ENCODE measurements around the gene RNF10.

Gene RNF10

DNA sequence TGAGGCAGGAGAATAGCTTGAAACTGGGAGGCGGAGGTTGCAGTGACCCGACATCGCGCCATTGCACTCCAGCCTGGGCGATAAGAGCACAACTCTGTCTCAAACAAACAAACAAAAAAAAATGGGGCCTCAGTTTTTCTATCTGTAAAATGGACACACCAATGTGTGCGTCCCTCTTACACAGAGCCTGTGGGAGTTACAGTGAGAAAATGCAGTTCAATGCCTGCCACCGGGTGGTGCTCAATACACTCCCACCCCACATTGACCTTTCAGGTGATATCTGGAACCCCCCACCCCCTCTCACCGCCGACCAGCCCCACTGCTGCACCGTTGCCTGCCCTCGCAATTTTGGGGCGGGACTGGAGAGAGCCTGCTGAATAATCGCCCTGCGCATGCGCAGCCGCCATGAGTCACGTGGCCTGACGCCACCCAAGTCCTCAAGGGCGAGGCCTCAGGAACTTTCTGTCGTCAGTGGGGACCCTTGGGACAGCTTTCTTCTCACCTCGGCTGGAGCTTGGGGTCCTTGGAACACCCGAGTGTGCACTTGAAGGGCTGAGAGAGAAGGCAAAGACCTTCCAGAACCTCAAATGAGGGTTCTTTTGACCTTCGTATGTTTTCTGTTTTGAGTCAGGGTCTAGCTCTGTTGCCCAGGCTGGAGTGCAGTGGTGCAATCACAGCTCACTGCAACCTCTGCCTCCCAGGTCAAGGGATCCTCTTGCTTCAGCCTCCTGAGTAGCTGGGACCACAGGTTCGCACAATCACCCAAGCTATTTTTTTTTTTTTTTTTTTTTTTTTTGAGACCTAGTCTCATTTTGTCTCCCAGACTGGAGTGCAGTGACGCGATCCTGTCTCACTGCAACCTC, 91.6 kb downstream of the RNF10 start:
- H3K27ac ChIP-seq (ENCODE audit: low read depth, low read length), result no peak overlapping the region
- no peak overlapping the region for H3K9ac ChIP-seq (ENCODE audit: low read length in 5 of 5)
- no peak overlapping the region for H3K4me3 ChIP-seq (ENCODE audit: low read depth in 1 of 5, low read length in 5 of 5)
- H3K4me1 ChIP-seq (ENCODE audit: control insufficient read depth in 5 of 5, insufficient read depth in 5 of 5, low read length in 5 of 5), result no peaks in the 10 kb centered on the region
- H3K9me3 ChIP-seq (ENCODE audit: control insufficient read depth in 5 of 5, low read length in 5 of 5), result no peaks in the 10 kb centered on the region
- peaks cover 0 to 4% (median under 1%) of the 10 kb centered on the region in 5 donors for H3K27me3 ChIP-seq (ENCODE audit: control insufficient read depth in 5 of 5, insufficient read depth in 4 of 5, low read length in 5 of 5)
- no peaks in the 10 kb centered on the region for H3K36me3 ChIP-seq (ENCODE audit: control insufficient read depth in 5 of 5, insufficient read depth in 5 of 5, low read length in 5 of 5)
